ENCODE results near the gene AFAP1.
A peak's percentile ranks its signal among the peaks of the same experiment; 100 is the strongest.

AFAP1 gene

DNA sequence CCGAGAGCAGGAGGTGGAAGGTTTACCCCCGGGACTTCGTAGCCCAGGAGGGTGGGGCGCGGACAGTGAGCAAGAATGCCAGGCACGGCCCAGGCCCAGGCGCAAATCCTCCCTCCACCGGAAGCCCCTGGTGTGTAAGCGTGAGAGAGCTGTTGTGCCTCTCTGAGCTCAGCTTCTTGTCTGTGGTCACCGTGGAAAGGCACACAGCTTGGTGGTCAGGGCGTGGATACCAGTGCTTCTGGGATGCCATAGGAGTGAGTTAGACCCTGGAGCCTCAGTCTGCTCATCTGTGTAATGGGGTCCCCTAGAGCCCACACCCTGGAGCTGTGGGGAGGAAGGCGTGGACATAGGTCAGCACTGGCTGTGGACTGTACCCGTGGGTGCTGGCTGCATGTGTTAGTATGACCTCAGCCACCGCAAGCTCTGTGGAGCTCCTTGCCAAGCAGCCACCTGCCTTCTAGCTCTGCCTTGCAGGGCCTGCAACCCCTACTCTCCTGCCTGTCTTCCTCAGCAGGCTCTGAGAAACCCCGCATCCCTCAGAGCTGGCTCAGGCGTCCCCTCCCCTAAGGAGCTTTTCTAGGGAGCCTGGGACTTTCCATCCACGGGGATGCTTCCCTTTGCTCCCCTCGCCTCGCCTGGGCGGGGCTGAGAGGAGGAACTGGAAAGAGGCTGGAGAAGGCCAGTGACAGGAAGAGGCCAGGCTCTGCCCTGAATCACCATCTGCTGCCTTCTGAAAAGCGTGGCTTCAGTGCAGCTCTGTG lies 28.0 kb upstream of the AFAP1 start:
- DNase-seq (ENCODE audit: low spot score): peak; percentile 66

GRCh38 chr4:7967063-7967440 lies 27.4 kb upstream of the AFAP1 start:
- no peak for DNase-seq (ENCODE audit: low spot score)

DNA sequence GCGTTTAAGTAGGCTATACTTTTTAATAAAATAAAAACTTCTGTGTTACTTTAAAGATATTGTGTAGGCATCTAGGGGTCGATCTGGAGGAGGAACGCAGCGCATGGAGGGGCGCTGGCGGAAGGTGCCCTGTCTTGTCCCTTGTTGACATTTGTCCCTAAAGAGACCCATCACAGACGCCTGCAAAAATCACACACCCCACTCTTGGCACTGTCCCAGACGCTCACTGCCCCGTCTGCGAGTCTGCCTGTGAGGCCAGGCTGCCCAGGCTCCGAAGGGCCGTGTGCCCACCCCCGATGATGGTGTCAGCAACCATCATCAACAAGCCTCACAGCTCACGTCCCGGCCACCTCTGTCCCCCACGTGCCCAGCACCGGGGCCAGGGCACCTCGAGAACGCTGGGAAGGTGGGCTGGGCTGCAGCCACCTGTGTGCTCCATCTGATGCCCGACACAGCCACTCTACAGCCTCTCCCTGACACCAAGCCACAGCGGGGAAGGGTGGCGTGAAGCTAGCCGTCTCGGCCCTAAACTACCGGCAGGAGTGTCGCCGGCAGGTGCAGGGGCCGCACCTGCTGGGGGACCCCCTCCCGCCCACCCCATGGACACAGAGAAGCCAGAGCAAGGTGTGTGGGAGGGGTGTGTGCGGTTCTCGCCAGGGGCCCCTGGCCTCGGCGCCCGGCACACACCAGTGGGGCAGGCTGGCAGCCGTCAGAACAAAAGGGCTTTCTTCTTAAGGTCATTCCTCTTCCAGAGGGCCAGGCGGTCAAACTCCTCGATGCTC lies 26.8 kb upstream of the AFAP1 start:
- no peak for DNase-seq (ENCODE audit: low spot score)

DNA sequence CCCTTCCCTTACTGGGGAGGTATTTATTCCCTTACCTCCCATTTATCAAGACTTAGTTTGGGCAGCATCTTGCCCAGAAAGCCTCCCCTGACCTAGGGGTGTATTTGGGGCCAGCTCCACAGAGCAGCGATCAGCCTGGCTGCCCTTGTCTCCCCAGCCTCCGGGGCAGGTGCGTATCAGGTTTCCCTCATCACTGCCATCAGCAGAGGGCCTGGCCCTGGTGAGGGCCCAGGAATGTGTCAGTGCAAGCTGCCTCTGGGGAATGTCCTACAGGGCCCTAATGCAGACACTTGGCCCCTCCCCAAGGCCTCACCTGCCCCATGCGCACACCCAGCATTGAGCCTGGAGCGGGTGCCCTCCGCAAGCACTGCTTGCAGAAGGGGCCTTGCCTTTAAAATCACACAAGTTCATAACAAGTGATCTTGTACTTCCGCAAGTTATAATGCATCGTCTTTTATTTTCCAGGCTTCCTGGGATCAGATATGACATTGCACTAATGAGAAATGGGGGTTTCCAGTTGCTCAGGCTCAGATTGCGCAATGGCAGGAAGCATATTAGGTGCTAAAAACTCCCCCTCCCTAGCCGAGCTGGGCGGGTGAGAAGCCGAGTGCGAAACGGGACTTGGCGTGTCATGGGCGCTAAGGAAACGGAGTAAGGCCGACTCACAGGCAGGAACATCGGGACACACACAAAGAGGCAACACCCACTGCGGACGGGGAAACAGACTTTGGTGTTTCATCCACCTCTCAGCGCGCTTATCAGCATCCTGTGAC lies 25.4 kb upstream of the AFAP1 start:
- no peak for DNase-seq (ENCODE audit: low spot score)

GRCh38 chr4:7964459-7964858 lies 24.8 kb upstream of the AFAP1 start:
- DNase-seq (ENCODE audit: low spot score): no peak

GRCh38 chr4:7963691-7964090 lies 24.0 kb upstream of the AFAP1 start:
- DNase-seq (ENCODE audit: low spot score): no peak

GRCh38 chr4:7962609-7963508 lies 23.2 kb upstream of the AFAP1 start:
- DNase-seq (ENCODE audit: low spot score): no peak

- DNase-seq (ENCODE audit: low spot score): peak; percentile 90
Observed at GRCh38 chr4:7960790-7961655, 21.4 kb upstream of the AFAP1 start.

GRCh38 chr4:7960017-7960789 lies 20.5 kb upstream of the AFAP1 start:
- DNase-seq (ENCODE audit: low spot score): peak; percentile 70

- DNase-seq (ENCODE audit: low spot score): no peak
Observed at GRCh38 chr4:7959078-7959477, 19.4 kb upstream of the AFAP1 start.

GRCh38 chr4:7956934-7957656 lies 17.4 kb upstream of the AFAP1 start:
- DNase-seq (ENCODE audit: low spot score): no peak

DNA sequence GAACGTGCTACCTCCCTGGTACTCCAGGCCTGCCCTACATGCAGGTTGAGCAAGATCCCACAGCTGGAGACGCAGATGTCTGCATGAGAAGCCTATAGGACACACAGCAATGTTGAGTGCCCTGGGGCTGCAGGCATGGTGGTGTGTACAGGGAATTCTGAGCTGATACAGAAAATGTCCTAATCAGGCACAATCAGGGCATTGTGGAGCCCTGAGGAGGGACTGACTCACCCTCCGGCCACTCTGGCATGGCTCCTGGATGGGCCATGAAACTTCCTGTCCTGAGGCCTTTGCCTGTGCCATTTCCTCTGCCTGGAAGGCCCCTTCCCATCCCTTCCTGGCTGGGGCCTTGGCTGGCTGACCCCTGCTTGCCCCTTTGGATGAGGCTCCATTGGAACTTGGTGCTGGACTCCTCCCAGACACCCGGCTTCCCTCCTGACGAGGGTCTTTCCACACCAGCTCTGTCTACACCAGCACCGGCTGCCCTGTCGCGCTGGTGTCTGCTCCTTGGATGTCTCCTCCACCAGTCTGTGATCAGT lies 16.7 kb upstream of the AFAP1 start:
- DNase-seq (ENCODE audit: low spot score): peak; percentile 78

DNA sequence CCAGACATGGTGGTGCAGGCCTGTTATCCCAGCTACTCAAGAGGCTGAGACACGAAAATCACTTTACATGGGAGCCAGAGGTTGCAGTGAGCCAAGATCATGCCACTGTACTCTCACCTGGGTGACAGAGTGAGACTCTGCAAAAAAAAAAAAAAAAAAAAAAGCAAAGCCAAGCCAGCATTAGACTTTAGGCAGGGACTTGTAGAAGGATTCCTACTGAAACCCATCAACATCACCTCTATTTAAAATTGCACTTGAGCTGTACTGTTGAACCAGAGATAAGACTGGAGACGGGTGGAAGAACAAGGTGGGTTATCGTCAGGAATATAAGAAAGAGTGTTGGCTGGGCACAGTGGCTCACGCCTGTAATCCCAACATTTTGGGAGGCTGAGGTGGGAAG lies 15.7 kb upstream of the AFAP1 start:
- no peak for DNase-seq (ENCODE audit: low spot score)

DNA sequence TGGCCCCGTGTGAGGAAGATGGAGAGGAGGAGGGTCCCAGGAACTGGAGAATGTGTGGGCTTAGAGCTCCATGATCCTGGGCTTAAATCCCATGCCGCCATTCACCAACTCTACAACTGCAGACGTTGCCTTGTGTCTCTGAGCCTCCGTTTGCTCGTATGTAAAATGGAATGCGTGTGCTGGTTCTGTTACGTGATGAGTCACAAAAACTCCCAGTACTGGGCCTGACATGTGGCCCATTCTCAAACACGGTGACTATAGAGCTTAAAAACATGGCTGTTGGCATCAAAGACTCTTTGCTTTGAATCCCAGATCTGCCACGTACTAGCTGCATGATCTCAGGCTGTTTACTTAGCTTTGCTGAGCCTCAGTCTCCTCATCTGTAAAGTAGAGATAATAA lies 13.0 kb upstream of the AFAP1 start:
- DNase-seq (ENCODE audit: low spot score): no peak

GRCh38 chr4:7950301-7951092 lies 10.8 kb upstream of the AFAP1 start:
- no peak for DNase-seq (ENCODE audit: low spot score)

DNA sequence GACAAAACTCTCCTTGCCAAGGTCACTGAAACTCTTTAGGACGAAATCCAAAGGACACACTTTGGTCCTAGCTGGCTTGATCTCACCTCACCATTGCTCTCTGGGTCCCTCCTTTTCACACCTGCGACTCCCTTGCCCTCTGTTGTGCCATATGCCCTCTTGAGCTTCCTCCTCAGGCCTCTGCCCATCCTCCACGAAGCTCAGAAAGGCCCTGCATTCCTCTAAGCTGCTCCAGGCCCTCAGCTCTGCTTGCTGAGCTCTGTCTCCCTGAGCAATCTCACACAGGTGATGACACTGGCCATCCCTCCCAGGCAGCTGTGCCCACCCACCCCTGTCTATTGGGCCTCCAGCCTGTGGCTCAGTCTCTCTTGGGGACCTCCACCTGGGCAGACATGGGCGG lies 10.1 kb upstream of the AFAP1 start:
- DNase-seq (ENCODE audit: low spot score): no peak

- DNase-seq (ENCODE audit: low spot score): no peak
Observed at GRCh38 chr4:7947927-7948326, 8.3 kb upstream of the AFAP1 start.

GRCh38 chr4:7945709-7946380 lies 6.2 kb upstream of the AFAP1 start:
- no peak for DNase-seq (ENCODE audit: low spot score)

All from AG20443 (cell line).